Fibroblast of mammary gland (primary cell): ENCODE measurements around the gene PLCG1.
A peak's percentile ranks its signal among the peaks of the same experiment; 100 is the strongest.

Experiments used
- DNase-seq: peaks from one replicate; pipeline ENCODE4 v3.0.0-alpha.2; 2010; ENCODE audit warnings: low read depth
- H3K4me3 ChIP-seq: 2 replicates; pipeline ENCODE4 v1.5.1; 2011; ENCODE audit warnings: low read depth, mild to moderate bottlenecking, low read length, moderate library complexity; ENCODE audit not compliant: control insufficient read depth
- CTCF ChIP-seq: conservative IDR thresholded peaks from 2 replicates; pipeline ENCODE4 v1.5.1; 2011; ENCODE audit warnings: low read depth, low read length, inconsistent platforms; ENCODE audit not compliant: control insufficient read depth, insufficient read depth

The PLCG1 gene

DNA sequence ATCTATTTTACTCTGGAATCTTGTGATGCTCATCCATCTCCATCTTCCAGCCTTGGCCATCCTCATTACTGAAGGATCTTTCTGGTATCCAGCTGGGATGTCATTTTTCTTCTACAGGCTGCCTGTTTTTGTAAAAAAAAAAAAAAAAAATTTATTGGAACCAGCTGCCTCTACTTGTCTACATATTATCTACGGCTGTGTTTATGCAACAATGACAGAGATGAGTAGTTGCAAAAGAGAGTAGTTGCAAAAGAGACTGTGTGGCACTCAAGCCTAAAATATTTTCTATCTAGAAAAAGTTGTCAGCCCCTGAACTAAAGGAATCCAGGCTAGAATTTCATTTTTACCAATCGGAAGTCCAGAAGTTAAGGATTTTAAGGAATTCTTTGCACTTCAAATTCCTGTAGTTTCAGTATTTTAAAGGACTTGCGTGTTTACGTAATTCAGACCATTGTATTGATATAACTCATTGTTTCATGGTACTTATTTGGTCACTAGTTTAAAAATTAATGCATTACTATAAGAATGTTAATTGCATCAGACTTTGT is 38.6 kb upstream of the PLCG1 start:
- DNase-seq = peak; percentile 83

DNA sequence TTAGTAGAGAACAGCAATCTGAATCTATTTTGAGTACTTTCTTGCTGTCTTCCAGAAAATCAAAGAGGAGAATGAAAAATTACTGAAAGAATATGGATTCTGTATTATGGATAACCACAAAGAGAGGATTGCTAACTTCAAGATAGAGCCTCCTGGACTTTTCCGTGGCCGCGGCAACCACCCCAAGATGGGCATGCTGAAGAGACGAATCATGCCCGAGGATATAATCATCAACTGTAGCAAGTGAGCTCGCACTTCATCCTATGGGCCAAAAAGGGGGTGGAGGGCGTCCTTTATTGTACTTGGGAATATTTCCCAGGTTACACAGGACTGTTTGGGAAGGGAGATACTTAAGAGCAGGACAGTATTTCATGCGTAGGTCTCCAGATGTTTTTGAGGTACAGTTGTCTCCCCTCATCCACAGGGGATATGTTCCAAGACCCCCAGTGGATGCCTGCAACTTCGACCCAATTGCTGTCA is 37.3 kb upstream of the PLCG1 start:
- DNase-seq = peak; percentile 20
- H3K4me3 ChIP-seq = no peak overlapping the region
- TF ChIP-seq CTCF = no peak

More for the DNA sequence above, 38.6 kb upstream of the PLCG1 start:
- no peak overlapping the region for H3K4me3 ChIP-seq
- TF ChIP-seq CTCF = no peak

GRCh38 chr20:41101660-41102059 is 35.7 kb upstream of the PLCG1 start:
- no peak for TF ChIP-seq CTCF
- no peak overlapping the region for H3K4me3 ChIP-seq
- DNase-seq = no peak

DNA sequence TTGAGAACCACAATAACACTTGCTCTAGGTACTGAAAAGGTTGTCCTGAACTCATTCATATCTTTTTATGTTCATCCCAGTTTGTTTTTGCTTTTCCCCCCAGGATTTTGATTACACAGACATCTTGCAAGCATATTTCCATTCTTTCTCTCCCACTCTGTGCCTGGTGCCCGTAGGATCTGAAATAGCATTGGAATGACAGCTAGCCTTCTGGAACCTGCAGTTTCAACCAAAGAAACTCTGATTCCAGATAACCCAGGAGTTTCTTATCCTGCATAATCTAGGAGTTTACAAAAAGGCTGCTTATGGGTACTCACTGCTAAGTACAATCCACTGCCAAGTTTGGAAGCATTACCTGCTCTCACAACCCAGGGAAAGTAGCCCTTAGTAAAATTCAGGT is 28.8 kb upstream of the PLCG1 start:
- no peak for TF ChIP-seq CTCF
- DNase-seq = no peak
- H3K4me3 ChIP-seq = no peak overlapping the region

GRCh38 chr20:41110012-41110411 is 27.3 kb upstream of the PLCG1 start:
- no peak for DNase-seq
- no peak for TF ChIP-seq CTCF
- no peak overlapping the region for H3K4me3 ChIP-seq

DNA sequence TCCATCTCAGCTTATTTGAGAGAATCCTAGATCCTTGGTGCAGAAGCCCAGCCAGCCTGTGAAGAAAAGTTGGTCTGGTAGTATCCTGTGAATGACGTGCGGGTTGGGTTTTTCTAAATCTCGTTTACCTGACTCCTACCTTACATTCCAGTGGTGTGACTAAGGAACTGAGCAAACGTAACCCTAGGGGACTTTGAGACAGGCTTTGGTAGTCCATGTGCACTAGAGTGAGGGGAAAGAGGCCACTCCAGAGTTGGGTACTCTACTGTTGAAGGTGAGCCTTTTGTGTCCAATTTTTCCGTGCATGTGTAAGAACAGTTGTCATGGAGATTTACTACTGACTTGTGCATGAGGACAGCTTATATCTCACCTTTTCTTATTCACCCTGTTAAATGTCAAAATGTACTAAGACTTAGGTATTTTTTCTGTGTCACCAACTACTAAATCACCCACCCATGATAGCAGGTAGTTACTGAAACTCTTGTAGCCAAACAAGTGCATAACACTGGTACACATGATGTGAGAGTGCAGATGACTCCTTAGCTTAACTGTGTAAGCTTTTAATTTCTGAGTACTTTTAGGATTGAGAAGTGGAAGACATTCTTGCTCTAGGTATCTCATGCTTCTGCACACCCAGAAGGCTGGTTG is 26.3 kb upstream of the PLCG1 start:
- H3K4me3 ChIP-seq = no peak overlapping the region
- TF ChIP-seq CTCF = no peak
- DNase-seq = no peak
